HUES48 (cell line): ENCODE results near the gene INPP5D.

Experiments
- H3K27ac ChIP-seq: one replicate; pipeline ENCODE4 v1.7.0; 2013; ENCODE audit warnings: low read depth, low read length, inconsistent platforms
- H3K27me3 ChIP-seq: 2 replicates; pipeline ENCODE4 v1.6.1; 2013; ENCODE audit warnings: mild to moderate bottlenecking, low read length; ENCODE audit not compliant: control insufficient read depth, insufficient read depth
- H3K36me3 ChIP-seq: 2 replicates; pipeline ENCODE4 v1.6.1; 2013; ENCODE audit warnings: low read length; ENCODE audit not compliant: control insufficient read depth, insufficient read depth
- H3K4me1 ChIP-seq: 2 replicates; pipeline ENCODE4 v1.6.1; 2013; ENCODE audit warnings: mild to moderate bottlenecking, low read length; ENCODE audit not compliant: control insufficient read depth, insufficient read depth
- H3K4me3 ChIP-seq: 2 replicates; pipeline ENCODE4 v1.5.1; 2013; ENCODE audit warnings: mild to moderate bottlenecking, low read depth, low read length
- H3K9ac ChIP-seq: 2 replicates; pipeline ENCODE4 v1.6.1; 2013; ENCODE audit warnings: mild to moderate bottlenecking, low read depth, low read length, moderate library complexity
- H3K9me3 ChIP-seq: 2 replicates; pipeline ENCODE4 v1.6.1; 2013; ENCODE audit warnings: low read length; ENCODE audit not compliant: control insufficient read depth, insufficient read depth

Gene INPP5D

DNA sequence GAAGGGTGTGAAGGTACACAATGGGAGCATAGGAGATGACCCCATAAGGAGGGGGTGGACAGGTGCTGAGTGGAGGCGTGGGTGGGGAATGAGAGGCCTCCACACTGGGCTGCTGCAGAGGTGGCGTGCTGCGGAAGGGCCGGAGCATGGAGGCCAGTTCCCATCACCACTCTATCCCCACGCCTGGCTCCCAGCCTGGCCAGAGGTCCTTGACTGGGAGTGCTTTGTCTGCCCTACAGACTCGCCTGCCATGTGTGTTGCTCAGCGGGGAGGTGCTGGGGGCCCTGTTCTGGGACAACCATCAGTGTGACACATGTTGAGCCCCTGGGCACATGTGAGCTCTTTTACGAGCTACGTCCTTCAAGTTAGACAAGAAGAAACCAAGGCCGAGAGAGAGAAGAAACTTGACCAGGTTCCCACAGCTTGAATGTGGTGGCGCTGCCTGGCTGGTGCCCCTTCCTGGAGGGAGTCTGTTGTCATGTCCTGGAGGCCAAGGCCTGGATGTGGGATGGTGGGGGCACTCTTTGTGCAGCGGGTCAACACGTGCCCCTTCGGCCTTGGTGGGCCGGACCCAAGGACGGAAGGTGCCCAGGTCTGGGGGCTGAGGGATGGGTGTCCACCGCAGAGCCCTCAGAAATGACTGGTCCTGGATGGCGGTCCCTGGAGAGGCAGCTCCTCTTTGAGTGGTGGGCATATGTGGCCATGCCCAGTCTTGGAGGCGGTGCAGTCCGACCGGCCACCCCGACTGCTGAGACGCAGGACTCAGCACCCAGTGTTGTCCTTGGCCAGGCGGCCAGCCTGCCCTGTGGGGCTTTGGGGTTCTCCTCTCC lies 1.2 kb upstream of the INPP5D start:
- H3K9me3 ChIP-seq: no peaks in the 10 kb centered on the region
- H3K4me3 ChIP-seq: no peak overlapping the region
- H3K4me1 ChIP-seq: peaks cover 3% of the 10 kb centered on the region; the same call in 1 of the 2 replicates
- no peaks in the 10 kb centered on the region; the same call in 1 of the 2 replicates for H3K27me3 ChIP-seq
- H3K9ac ChIP-seq: no peak overlapping the region
- no peaks in the 10 kb centered on the region for H3K36me3 ChIP-seq
- H3K27ac ChIP-seq: no peak overlapping the region

DNA sequence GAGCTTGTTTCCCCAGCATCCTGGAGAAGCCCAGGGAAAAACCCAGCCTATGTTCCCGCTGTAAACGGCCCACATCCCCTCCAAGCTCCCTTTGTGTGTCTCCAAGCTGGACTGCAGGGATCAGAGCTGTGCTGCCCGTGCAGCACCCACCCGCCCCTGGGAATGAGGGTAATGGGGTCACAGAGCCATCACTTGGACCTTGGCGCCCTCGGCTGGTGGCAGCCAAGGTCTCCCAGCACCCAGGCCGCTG lies 670 bp upstream of the INPP5D start:
- no peak overlapping the region for H3K9ac ChIP-seq
- no peak overlapping the region for H3K4me3 ChIP-seq
- H3K27ac ChIP-seq: no peak overlapping the region

DNA sequence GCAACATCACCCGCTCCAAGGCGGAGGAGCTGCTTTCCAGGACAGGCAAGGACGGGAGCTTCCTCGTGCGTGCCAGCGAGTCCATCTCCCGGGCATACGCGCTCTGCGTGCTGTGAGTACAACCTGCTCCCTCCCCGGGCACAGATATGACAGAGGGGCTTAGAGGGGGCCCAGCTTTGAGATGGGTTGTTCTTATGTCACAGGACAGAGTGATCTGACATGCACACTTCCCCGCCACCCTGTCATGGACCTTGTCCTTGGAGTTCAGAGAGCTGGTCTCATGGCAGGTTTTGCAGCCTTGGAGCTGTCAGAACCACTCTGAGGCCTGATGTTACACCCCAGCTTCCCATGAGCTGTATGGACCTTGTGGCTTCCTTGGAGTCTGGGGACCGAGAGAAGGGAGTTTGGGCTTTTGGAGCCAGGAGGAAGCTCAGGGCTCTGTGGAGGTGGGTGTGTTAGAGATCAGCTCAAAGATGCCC lies 398 bp downstream of the INPP5D start:
- Histone ChIP-seq H3K36me3 (no peaks in the 10 kb centered on the region), H3K27me3 (no peaks in the 10 kb centered on the region), H3K4me3 (no peak overlapping the region), H3K9ac (no peak overlapping the region), H3K9me3 (no peaks in the 10 kb centered on the region), H3K27ac (no peak overlapping the region), H3K4me1 (peaks cover 3% of the 10 kb centered on the region; the same call in 1 of the 2 replicates)

More for the DNA sequence above, 670 bp upstream of the INPP5D start:
- Histone ChIP-seq H3K4me1 (peaks cover 3% of the 10 kb centered on the region; the same call in 1 of the 2 replicates), H3K27me3 (no peaks in the 10 kb centered on the region; the same call in 1 of the 2 replicates), H3K9me3 (no peaks in the 10 kb centered on the region), H3K36me3 (no peaks in the 10 kb centered on the region)

DNA sequence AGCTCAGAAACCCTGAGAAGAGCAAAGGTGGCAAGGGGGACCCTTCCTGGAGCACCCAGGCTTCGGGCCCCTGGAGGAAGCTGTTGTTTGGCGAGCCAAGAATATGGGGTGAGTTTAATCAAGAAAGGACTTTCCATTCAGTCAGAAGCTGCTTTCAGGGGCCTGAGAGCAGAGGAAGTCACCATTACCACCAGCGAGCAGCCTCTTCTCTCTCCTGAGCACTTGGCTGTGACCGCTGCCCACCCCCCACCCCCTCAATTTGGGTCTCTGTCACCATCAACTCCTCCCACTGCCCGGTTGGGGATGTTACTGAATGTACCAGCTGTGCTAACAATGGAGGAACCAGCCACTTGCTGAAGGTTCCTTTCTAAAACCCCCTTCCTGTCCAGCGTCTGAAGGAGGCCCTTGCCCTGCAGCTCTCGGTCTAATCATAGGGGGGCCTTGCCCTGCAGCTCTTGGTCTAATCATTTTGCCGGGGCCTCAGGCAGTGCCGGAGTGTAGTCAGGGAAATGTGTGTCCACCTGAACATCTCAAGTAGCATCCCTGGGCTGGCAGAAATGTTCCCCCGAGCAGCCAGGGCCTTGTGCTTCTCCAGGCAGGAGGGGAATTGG lies 943 bp downstream of the INPP5D start:
- no peak overlapping the region for H3K4me3 ChIP-seq
- no peaks in the 10 kb centered on the region for H3K27me3 ChIP-seq
- H3K36me3 ChIP-seq: no peaks in the 10 kb centered on the region
- no peak overlapping the region for H3K9ac ChIP-seq
- H3K4me1 ChIP-seq: peaks cover 3% of the 10 kb centered on the region; the same call in 1 of the 2 replicates
- H3K27ac ChIP-seq: no peak overlapping the region
- no peaks in the 10 kb centered on the region for H3K9me3 ChIP-seq

DNA sequence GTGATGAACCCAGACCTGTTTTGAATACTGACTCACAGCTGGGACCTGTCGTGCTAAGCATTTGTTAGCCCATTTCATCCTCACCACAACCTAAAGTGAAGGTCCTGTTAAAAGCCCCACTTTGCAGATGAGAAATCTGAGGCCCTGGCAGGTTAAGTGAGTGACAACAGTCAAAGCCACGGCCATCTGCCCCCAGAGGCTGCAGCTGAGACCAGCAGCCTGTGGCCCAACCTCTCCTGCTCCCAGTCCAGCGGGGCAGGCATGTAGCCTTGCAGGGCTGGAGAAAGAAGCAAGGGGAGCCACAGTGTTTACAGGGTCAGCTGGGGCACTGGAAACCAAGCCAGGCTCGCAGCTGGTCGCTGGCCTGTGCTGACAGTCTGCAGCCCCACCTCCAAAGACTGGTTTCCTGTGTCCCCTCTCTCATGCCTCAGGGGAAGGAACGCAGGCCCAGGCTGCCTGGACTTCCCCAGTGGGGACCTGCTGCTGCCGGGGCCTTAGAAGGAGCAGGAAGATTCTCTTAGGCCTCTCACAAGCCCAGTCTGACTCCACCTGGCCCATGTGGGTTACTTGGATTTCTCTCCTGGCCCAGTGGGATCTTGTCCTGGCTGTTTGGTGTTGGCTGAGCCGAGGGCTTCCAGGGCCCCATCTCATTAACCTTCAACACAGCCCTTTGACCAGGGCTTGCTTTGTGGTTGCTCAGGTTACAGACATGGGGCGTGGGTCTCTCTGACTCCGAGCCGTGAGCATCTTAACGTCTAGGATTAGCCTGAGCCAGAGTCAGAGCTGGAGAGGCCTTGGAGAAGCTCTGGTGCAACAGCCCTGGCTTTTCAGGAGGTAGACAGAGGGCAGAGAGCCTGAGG lies 1.7 kb downstream of the INPP5D start:
- peaks cover 3% of the 10 kb centered on the region; the same call in 1 of the 2 replicates for H3K4me1 ChIP-seq
- no peaks in the 10 kb centered on the region for H3K36me3 ChIP-seq
- H3K9ac ChIP-seq: no peak overlapping the region
- no peaks in the 10 kb centered on the region for H3K9me3 ChIP-seq
- no peaks in the 10 kb centered on the region for H3K27me3 ChIP-seq
- no peak overlapping the region for H3K27ac ChIP-seq
- H3K4me3 ChIP-seq: no peak overlapping the region

DNA sequence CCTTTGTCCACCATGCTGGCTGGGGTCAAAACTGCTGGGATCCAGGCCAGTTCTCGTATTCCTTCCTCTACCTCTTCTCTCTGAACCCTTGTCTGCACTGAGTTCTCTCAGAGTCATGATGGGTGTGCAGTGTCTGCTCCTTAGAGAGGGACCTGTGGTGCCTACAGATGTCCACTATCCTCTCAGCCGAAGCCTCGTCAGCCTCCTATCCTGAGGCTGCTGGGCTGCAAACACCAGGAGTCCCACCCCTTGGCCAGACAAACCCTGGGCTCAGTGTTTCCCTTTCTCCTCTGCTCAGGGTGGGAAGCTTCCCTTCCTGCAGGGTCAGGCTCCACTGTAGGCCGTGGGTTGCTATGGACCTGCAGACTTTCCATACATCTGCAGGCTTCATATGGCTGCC lies 2.3 kb downstream of the INPP5D start:
- Histone ChIP-seq H3K9me3 (no peaks in the 10 kb centered on the region), H3K4me3 (no peak overlapping the region), H3K36me3 (no peaks in the 10 kb centered on the region), H3K9ac (no peak overlapping the region), H3K4me1 (peaks cover 3% of the 10 kb centered on the region; the same call in 1 of the 2 replicates), H3K27ac (no peak overlapping the region), H3K27me3 (no peaks in the 10 kb centered on the region)

DNA sequence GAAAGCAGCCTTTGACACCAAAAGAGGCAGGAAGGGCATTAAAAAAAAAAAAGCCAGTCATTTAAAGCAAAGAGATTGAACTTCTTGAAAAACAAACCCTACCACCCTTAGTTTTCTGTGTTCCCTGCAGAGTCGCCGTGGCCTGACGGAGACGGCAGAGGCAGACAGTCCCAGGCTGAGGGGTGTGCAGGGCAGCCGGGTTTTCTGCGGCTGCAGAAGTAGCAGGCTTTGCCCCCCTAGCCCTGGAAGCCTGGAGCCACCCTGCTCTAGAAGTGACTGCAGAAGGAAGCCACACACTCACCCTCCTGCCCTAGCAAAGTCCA lies 2.8 kb downstream of the INPP5D start:
- H3K4me3 ChIP-seq: no peak overlapping the region
- no peak overlapping the region for H3K27ac ChIP-seq
- H3K9me3 ChIP-seq: no peaks in the 10 kb centered on the region
- no peaks in the 10 kb centered on the region for H3K27me3 ChIP-seq
- H3K36me3 ChIP-seq: no peaks in the 10 kb centered on the region
- H3K9ac ChIP-seq: no peak overlapping the region
- H3K4me1 ChIP-seq: peaks cover 3% of the 10 kb centered on the region; the same call in 1 of the 2 replicates

DNA sequence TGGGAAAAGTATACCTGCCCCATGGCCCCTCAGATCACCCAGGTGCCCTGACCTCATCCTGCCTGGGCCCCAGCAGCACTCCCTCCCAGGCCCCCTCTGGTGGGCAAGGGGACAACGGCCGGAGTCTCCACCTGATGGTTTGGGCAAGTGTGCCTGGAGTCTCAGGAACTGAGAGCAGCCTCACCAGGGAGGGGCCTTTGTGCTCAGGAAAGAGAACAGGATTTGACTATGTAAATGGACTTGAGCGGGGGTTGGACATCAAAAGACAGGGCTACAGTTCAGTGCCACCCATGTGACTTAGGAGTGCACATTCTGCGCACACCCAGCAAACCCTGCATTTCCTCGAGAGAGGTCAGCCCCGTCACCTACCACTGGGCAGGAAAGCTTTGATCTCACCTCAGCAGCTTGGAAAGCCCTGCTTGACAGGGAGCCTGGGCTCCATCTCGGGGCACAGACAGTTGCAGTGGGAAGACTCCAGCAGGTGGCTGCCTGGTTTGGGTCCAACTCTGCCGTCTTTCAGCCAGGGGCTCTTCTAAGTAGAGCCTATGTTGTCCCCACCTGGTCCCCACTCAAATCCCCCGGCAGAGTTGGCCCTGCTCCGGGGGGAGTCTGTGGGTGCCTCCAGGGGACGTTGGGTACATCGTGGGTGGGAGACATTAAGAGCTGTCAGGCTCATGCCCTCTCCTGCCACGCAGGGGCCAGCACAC lies 3.3 kb downstream of the INPP5D start:
- Histone ChIP-seq H3K27ac (no peak overlapping the region), H3K9ac (no peak overlapping the region), H3K36me3 (no peaks in the 10 kb centered on the region), H3K9me3 (no peaks in the 10 kb centered on the region), H3K27me3 (no peaks in the 10 kb centered on the region), H3K4me3 (no peak overlapping the region), H3K4me1 (peaks cover 3% of the 10 kb centered on the region; the same call in 1 of the 2 replicates)

DNA sequence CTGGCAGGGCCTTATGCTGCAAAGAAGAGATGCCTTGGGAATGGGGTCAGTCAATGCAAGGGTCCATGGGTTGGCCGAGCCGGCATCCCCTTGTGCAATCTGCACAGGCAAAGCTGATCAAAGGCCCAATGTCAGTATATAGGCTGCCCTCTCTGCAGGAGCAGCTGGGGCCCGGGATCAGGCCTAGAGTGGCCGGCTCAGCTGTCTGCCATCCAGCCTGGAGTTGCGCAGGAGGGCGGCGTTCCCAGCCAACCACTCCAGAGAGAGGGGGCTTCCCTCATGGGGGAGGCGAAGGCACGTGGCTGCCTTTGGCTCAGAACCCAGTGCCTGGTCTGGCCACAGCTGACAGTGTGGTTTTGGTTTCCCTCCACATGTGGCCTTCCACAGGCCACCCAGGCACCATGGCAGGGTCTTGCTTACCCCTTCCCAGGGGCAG lies 3.9 kb downstream of the INPP5D start:
- Histone ChIP-seq H3K27ac (no peak overlapping the region), H3K36me3 (no peaks in the 10 kb centered on the region), H3K4me3 (no peak overlapping the region), H3K27me3 (no peaks in the 10 kb centered on the region), H3K9me3 (no peaks in the 10 kb centered on the region), H3K9ac (no peak overlapping the region), H3K4me1 (peaks cover 3% of the 10 kb centered on the region; the same call in 1 of the 2 replicates)

DNA sequence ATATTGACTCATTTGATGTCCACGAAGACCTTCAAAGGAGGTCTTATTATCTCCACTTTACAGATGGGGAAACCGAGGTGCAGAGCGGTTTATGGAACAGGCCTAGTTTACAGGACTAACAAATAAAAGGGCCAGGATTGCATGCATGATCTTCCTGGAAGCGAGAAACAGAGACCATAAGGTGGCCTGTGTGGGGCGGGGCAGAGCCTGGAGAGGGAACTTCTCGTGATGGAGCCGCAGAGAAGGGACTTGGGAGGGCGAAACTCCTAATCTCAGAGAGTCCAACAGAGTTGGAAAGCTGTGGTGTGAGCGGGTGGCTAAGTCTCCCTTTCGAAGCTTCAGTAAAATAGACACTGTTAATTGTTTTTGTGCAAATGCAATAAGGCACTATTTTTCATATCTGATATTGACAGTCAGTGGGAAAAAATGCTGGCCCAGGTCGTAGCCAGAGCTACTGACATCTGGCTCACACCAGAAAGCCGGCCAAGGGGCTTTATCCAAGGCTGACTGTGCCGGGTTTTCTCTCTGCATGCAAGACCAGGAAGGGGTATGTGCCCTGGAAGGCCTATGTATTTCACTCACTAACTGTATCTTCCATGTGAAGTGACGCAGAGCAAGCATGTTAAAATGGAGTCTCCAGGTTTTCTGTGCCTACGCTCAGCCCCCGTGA lies 4.5 kb downstream of the INPP5D start:
- no peaks in the 10 kb centered on the region for H3K9me3 ChIP-seq
- H3K9ac ChIP-seq: no peak overlapping the region
- no peaks in the 10 kb centered on the region for H3K27me3 ChIP-seq
- no peak overlapping the region for H3K27ac ChIP-seq
- H3K36me3 ChIP-seq: no peaks in the 10 kb centered on the region
- H3K4me3 ChIP-seq: no peak overlapping the region
- H3K4me1 ChIP-seq: peaks cover 3% of the 10 kb centered on the region; the same call in 1 of the 2 replicates
